ENCODE data around the gene RSL24D1. TPM values are rescaled to one million over a fixed set of nuclear protein-coding genes. Genes with fewer than 3 reads are reported as not detected.

RSL24D1 gene
- total RNA-seq, 1 experiment from 2014 or later: 111 TPM

DNA sequence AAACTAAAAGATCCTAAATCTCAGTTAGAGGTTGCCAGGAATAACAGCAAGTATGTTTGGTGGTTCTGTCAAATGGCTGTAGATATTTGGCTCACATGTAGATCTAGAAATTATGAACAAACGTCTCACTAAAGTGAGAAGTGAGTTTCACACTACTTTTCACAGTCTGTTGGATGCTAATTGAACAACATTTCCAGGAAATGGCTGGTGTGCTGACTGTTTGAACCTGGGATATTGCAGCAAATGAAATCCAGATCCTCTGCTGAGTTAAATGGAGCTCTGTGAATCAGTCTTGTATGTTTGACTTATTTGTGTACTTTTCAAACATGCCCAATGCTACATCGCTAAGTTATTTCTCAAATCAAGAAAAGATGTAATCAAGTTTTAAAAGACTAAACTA lies 21.3 kb upstream of the RSL24D1 start:
- no peaks in the 10 kb centered on the region for H3K9me3 Mint-ChIP-seq
- no peaks in the 10 kb centered on the region; the same call in 1 of the 2 replicates for H3K4me1 ChIP-seq (ENCODE audit: insufficient read depth, low read length)
- H3K4me3 Mint-ChIP-seq: no peak overlapping the region
- H3K27me3 Mint-ChIP-seq (ENCODE audit: low read depth): no peaks in the 10 kb centered on the region
- H2AFZ ChIP-seq (ENCODE audit: low read length): no peak overlapping the region
- H3K79me2 ChIP-seq (ENCODE audit: insufficient read depth, low read length): no peaks in the 10 kb centered on the region
- H4K8ac ChIP-seq (replicated peaks; ENCODE audit: insufficient read length, low read depth, low read length): no peak overlapping the region
- H2AK5ac ChIP-seq (ENCODE audit: insufficient read length, low read length): no peak overlapping the region
- no peak overlapping the region for H3K4me2 ChIP-seq (ENCODE audit: insufficient read depth, insufficient read length, low read length)
- TF ChIP-seq, protein P1, sequence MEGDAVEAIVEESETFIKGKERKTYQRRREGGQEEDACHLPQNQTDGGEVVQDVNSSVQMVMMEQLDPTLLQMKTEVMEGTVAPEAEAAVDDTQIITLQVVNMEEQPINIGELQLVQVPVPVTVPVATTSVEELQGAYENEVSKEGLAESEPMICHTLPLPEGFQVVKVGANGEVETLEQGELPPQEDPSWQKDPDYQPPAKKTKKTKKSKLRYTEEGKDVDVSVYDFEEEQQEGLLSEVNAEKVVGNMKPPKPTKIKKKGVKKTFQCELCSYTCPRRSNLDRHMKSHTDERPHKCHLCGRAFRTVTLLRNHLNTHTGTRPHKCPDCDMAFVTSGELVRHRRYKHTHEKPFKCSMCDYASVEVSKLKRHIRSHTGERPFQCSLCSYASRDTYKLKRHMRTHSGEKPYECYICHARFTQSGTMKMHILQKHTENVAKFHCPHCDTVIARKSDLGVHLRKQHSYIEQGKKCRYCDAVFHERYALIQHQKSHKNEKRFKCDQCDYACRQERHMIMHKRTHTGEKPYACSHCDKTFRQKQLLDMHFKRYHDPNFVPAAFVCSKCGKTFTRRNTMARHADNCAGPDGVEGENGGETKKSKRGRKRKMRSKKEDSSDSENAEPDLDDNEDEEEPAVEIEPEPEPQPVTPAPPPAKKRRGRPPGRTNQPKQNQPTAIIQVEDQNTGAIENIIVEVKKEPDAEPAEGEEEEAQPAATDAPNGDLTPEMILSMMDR (conservative IDR thresholded peaks at IDR 0.05): no peak
- H3K27ac ChIP-seq (ENCODE audit: insufficient read length, low read depth, low read length): no peak overlapping the region
- WGBS (ENCODE audit: extremely low coverage, insufficient read length, low lambda C conversion rate): no CpG with 5 or more reads among the region's 2 CpGs
- no peaks in the 10 kb centered on the region for H3K23me2 ChIP-seq (ENCODE audit: insufficient read length, low read depth, low read length, poor library complexity, severe bottlenecking)
- H3K18ac ChIP-seq (ENCODE audit: insufficient read length, low read depth, low read length): no peak overlapping the region
- H4K91ac ChIP-seq (ENCODE audit: insufficient read length, low read depth, low read length): no peak overlapping the region
- no peak overlapping the region for H2BK20ac ChIP-seq (ENCODE audit: low read depth, low read length, poor library complexity, severe bottlenecking)
- H2BK15ac ChIP-seq (ENCODE audit: low read depth, low read length): no peak overlapping the region
- no peak overlapping the region for H3T11ph ChIP-seq (ENCODE audit: low read length)
- peaks cover 5 to 9% of the 10 kb centered on the region in 2 experiments for H3K4me1 Mint-ChIP-seq
- H3K4ac ChIP-seq (ENCODE audit: low read depth, low read length): no peak overlapping the region
- no peaks in the 10 kb centered on the region for H3K9me3 ChIP-seq (ENCODE audit: control insufficient read depth, low read depth, low read length)
- H2BK120ac ChIP-seq (ENCODE audit: low read depth, low read length, poor library complexity, severe bottlenecking): no peak overlapping the region
- H3K56ac ChIP-seq (ENCODE audit: insufficient read length, low read depth, low read length): no peak overlapping the region
- H2BK12ac ChIP-seq (ENCODE audit: insufficient read length, low read depth, low read length): no peak overlapping the region
- H3K79me1 ChIP-seq (ENCODE audit: insufficient read depth, low read depth, low read length, poor library complexity, severe bottlenecking): no peaks in the 10 kb centered on the region
- no peak for DNase-seq
- H3K27ac Mint-ChIP-seq: no peak overlapping the region
- no peak overlapping the region for H3K14ac ChIP-seq (ENCODE audit: insufficient read depth, low read length)
- H3K23ac ChIP-seq (ENCODE audit: insufficient read length, low read depth, low read length): no peak overlapping the region
- no peak overlapping the region for H4K5ac ChIP-seq (ENCODE audit: insufficient read length, low read depth, low read length)
- no peaks in the 10 kb centered on the region for H3K27me3 ChIP-seq (ENCODE audit: insufficient read depth, low read length)
- H2BK5ac ChIP-seq (ENCODE audit: insufficient read length, low read length): no peak overlapping the region
- H3K36me3 Mint-ChIP-seq (ENCODE audit: insufficient read depth in 1 of 3, low read depth in 3 of 3): peaks cover 0 to 1% (median 0%) of the 10 kb centered on the region in 3 experiments; a peak in 1 of 7 replicates
- H3K9ac ChIP-seq (ENCODE audit: extremely low read depth, insufficient read length, low read length): no peak overlapping the region
- no peaks in the 10 kb centered on the region for H4K20me1 ChIP-seq (ENCODE audit: control insufficient read depth, insufficient read depth, insufficient read length)

Data from H9 (cell line).